ENCODE measurements around the gene UTP4.

DNA sequence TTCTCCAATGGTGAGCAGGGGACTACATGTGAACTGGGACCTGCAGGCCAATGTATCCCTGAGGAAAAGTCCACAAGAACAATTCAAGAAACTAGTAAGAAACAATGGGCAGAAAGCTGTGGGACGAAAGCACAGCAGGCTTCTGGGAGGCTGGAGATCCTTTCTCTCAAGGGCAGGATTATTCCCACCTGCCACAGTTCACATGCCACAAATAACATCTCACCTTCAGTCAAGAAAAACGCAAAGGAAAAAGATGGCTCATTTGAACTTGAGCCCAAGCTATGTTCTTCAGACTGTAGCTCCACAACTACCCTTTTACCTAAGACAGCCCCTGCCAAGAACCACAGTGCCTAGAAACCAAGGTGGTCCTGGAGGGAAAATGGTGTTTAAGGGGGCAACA, 14.0 kb upstream of the UTP4 start:
- TF ChIP-seq, protein P1, sequence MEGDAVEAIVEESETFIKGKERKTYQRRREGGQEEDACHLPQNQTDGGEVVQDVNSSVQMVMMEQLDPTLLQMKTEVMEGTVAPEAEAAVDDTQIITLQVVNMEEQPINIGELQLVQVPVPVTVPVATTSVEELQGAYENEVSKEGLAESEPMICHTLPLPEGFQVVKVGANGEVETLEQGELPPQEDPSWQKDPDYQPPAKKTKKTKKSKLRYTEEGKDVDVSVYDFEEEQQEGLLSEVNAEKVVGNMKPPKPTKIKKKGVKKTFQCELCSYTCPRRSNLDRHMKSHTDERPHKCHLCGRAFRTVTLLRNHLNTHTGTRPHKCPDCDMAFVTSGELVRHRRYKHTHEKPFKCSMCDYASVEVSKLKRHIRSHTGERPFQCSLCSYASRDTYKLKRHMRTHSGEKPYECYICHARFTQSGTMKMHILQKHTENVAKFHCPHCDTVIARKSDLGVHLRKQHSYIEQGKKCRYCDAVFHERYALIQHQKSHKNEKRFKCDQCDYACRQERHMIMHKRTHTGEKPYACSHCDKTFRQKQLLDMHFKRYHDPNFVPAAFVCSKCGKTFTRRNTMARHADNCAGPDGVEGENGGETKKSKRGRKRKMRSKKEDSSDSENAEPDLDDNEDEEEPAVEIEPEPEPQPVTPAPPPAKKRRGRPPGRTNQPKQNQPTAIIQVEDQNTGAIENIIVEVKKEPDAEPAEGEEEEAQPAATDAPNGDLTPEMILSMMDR (IDR thresholded peaks at IDR 0.05): no peak
- no peak for TF ChIP-seq POLR2A (IDR thresholded peaks at IDR 0.05)
